ENCODE measurements around the gene NEK2. TPM values are rescaled to one million over a fixed set of nuclear protein-coding genes. Genes with fewer than 3 reads are reported as not detected.
A peak's percentile ranks its signal among the peaks of the same experiment; 100 is the strongest.
"Not testable (repeated sequence)": the region's sequence is repeated elsewhere in the genome, so short reads cannot be mapped to it uniquely, and the experiment has no call there.

The NEK2 gene
- total and polyA plus RNA-seq, 2 of the 13 experiments (the other 11 are each of a cell fraction or from before 2014, with no cell fraction given), result 10.9 to 40.8 TPM

DNA sequence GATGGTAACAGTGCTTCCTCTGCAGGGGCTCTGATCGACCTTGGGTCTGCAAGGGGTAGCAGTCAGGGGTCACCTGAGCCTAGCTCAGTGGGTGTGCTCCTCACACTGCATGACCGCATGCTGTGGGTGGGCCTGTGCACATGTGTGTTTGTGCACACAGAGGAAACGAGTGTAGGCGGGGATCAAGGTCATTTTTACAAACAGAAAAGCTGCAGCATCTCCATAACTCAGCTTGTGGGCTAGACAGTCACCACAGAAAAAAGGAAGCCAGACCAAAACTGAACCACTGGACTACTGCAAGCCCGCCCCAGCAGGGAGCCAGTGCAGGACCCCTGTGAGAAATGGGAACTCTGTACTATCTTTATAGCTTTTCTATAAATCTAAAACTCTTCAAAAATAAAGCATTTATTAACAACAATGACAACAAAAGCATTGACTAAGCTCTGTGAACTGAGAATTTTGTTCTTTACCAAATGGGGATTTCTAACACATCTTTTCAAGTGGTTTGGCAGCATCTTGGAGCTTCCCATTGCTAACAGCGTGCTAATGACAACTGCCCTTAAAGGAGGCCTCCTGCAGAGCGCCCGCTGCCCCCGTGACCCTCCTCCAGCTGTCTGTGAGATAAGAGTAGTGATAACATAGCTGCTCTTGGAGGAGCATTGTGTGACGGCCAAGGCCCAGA lies 19.9 kb upstream of the NEK2 start (continued):
- TF ChIP-seq, protein P1, sequence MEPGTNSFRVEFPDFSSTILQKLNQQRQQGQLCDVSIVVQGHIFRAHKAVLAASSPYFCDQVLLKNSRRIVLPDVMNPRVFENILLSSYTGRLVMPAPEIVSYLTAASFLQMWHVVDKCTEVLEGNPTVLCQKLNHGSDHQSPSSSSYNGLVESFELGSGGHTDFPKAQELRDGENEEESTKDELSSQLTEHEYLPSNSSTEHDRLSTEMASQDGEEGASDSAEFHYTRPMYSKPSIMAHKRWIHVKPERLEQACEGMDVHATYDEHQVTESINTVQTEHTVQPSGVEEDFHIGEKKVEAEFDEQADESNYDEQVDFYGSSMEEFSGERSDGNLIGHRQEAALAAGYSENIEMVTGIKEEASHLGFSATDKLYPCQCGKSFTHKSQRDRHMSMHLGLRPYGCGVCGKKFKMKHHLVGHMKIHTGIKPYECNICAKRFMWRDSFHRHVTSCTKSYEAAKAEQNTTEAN (CRISPR knock-in tag; conservative IDR thresholded peaks at IDR 0.05), result peak; percentile 85
- TF ChIP-seq, protein P2, sequence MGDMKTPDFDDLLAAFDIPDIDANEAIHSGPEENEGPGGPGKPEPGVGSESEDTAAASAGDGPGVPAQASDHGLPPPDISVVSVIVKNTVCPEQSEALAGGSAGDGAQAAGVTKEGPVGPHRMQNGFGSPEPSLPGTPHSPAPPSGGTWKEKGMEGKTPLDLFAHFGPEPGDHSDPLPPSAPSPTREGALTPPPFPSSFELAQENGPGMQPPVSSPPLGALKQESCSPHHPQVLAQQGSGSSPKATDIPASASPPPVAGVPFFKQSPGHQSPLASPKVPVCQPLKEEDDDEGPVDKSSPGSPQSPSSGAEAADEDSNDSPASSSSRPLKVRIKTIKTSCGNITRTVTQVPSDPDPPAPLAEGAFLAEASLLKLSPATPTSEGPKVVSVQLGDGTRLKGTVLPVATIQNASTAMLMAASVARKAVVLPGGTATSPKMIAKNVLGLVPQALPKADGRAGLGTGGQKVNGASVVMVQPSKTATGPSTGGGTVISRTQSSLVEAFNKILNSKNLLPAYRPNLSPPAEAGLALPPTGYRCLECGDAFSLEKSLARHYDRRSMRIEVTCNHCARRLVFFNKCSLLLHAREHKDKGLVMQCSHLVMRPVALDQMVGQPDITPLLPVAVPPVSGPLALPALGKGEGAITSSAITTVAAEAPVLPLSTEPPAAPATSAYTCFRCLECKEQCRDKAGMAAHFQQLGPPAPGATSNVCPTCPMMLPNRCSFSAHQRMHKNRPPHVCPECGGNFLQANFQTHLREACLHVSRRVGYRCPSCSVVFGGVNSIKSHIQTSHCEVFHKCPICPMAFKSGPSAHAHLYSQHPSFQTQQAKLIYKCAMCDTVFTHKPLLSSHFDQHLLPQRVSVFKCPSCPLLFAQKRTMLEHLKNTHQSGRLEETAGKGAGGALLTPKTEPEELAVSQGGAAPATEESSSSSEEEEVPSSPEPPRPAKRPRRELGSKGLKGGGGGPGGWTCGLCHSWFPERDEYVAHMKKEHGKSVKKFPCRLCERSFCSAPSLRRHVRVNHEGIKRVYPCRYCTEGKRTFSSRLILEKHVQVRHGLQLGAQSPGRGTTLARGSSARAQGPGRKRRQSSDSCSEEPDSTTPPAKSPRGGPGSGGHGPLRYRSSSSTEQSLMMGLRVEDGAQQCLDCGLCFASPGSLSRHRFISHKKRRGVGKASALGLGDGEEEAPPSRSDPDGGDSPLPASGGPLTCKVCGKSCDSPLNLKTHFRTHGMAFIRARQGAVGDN (CRISPR knock-in tag; IDR thresholded peaks at IDR 0.05), result peak; percentile 52
- TF ChIP-seq MED1 (CRISPR knock-in tag; IDR thresholded peaks at IDR 0.05) (0 out of 2 replicates have a peak, but pooled peaks have one; percentile 39), ZNF781 (CRISPR knock-in tag; IDR thresholded peaks at IDR 0.05; ENCODE audit: borderline replicate concordance, not compliant biosample characterization) (no peak), NCOA1 (CRISPR knock-in tag; IDR thresholded peaks at IDR 0.05) (no peak)
- TF ChIP-seq, protein P3, sequence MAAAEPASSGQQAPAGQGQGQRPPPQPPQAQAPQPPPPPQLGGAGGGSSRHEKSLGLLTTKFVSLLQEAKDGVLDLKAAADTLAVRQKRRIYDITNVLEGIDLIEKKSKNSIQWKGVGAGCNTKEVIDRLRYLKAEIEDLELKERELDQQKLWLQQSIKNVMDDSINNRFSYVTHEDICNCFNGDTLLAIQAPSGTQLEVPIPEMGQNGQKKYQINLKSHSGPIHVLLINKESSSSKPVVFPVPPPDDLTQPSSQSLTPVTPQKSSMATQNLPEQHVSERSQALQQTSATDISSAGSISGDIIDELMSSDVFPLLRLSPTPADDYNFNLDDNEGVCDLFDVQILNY (CRISPR knock-in tag; conservative IDR thresholded peaks at IDR 0.05), result no peak
- TF ChIP-seq, protein P4, sequence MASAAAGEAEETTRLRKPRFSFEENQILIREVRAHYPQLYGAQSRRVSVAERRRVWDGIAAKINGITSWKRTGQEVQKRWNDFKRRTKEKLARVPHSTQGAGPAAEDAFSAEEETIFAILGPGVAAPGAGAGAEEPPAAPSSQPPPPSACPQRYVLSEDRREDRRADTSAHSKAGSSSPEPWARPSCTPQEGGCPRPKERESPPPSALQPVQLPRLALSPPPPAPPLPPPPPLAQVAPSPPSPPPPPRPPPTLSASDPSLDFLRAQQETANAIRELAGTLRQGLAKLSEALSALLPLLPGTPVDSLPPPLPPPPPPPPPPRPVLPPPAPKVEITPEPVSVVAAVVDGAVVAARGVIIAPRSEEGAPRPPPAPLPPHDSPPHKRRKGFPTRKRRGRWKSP (CRISPR knock-in tag; IDR thresholded peaks at IDR 0.05), result 0 out of 2 replicates have a peak, but pooled peaks have one; percentile 21

DNA sequence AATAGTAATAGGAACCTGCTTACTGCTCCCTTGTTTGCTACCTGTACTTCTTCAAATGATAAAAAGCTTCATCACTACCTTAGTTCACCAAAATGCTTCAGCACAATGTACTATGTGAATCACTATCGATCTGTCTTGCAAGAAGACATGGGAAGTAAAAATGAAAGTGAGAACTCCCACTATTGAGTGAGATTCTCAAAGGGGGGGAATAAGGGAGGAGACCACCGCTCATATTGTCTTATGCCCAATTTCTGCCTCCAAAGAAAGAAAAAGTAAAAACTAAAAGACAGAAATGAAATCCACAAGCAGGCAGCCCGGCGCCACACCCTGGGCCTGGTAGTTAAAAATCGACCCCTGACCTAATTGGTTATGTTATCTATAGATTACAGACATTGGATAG lies 18.5 kb upstream of the NEK2 start:
- H3K9ac ChIP-seq (ENCODE audit: insufficient read depth, low read depth, low read length); H3K27ac ChIP-seq (ENCODE audit: extremely low read length, insufficient read depth, low read length); DNase-seq (ENCODE audit: low spot score); H3K4me3 ChIP-seq (replicated peaks in 1 of 3; ENCODE audit: insufficient read depth in 1 of 3, low read depth in 2 of 3, low read length in 3 of 3); H4K20me1 ChIP-seq (ENCODE audit: insufficient read depth, low read length); ATAC-seq; CTCF ChIA-PET (ENCODE audit: low intra/inter-chr PET ratio, low total read pairs); H3K36me3 ChIP-seq (replicated peaks in 1 of 2; ENCODE audit: control insufficient read depth in 1 of 2, insufficient read depth in 2 of 2, low read length in 2 of 2); H3K4me2 ChIP-seq (ENCODE audit: low read depth, low read length); BruUV-seq (replicated peaks); H3K79me2 ChIP-seq (ENCODE audit: insufficient read depth, low read length); FAIRE-seq; H3K27me3 ChIP-seq (ENCODE audit: control insufficient read depth in 1 of 2, insufficient read depth in 2 of 2, low read length in 2 of 2); H2AFZ ChIP-seq (ENCODE audit: low read length); intact Hi-C loops (cut with micrococcal nuclease; ENCODE audit: unreplicated experiment); H3K9me3 ChIP-seq (ENCODE audit: low read length); POLR2A ChIA-PET; in situ Hi-C loops (cut with HindIII; ENCODE audit: extremely low pct_ligation_motif_present, low pct_unique_long_range_greater_than_20kb): not testable (repeated sequence)
- H3K4me1 ChIP-seq (ENCODE audit: insufficient read depth, low read length), result peaks cover 31% of the 10 kb centered on the region
- WGBS (ENCODE audit: low lambda C conversion rate), result 58% methylated on average over 5 of the region's 5 CpGs

Data from HepG2 (cell line).